GM12878 (cell line): Measurements from ENCODE around the gene GJC3. TPM values are rescaled to one million over a fixed set of nuclear protein-coding genes. Genes with fewer than 3 reads are reported as not detected.

Experiments used
- ATF7 ChIP-seq: fragments of 450-650 bp; IDR thresholded peaks from 2 replicates; pipeline ENCODE4 v1.6.1; 2016; ENCODE audit warnings: low read depth, mild to moderate bottlenecking
- CEBPB ChIP-seq, 2 experiments: fragments of 150-350 bp in 1 of 2; IDR thresholded peaks; 2 replicates each; pipeline ENCODE4 v1.6.1; 2012 to 2014; ENCODE audit warnings: low read depth in 2 of 2, low read length in 2 of 2, borderline replicate concordance in 1 of 2, inconsistent platforms in 1 of 2
- DPF2 ChIP-seq: fragments of 450-650 bp; IDR thresholded peaks from 2 replicates; pipeline ENCODE4 v1.6.1; 2017; ENCODE audit warnings: mild to moderate bottlenecking
- EZH2 ChIP-seq: IDR thresholded peaks from 2 replicates; pipeline ENCODE4 v1.6.1; 2012; ENCODE audit warnings: low read depth, mild to moderate bottlenecking, control low read depth, inconsistent platforms, low read length, borderline replicate concordance; ENCODE audit not compliant: control insufficient read depth
- HDAC2 ChIP-seq: fragments of 200-600 bp; sonication (generic); IDR thresholded peaks from 2 replicates; pipeline ENCODE4 v1.6.1; 2017
- JUND ChIP-seq: IDR thresholded peaks from 2 replicates; pipeline ENCODE4 v1.6.1; 2012; ENCODE audit warnings: low read depth, mild to moderate bottlenecking, low read length, improper control_type of control experiment, moderate library complexity
- NFIC ChIP-seq: IDR thresholded peaks from 2 replicates; pipeline ENCODE4 v1.6.1; 2012; ENCODE audit warnings: low read depth, mild to moderate bottlenecking, inconsistent platforms, low read length, moderate library complexity
- NFXL1 ChIP-seq: fragments of 450-650 bp; IDR thresholded peaks from 2 replicates; pipeline ENCODE4 v1.6.1; 2017; ENCODE audit warnings: antibody characterized with exemption, mild to moderate bottlenecking, borderline replicate concordance
- RUNX3 ChIP-seq: IDR thresholded peaks from 2 replicates; pipeline ENCODE4 v1.6.1; 2012; ENCODE audit warnings: low read length, inconsistent platforms
- SMARCA5 ChIP-seq: fragments of 450-650 bp; IDR thresholded peaks from 2 replicates; pipeline ENCODE4 v1.6.1; 2017; ENCODE audit warnings: mild to moderate bottlenecking
- STAT1 ChIP-seq: fragments of 450-650 bp; conservative IDR thresholded peaks from 2 replicates; pipeline ENCODE4 v1.6.1; 2014; ENCODE audit warnings: antibody characterized with exemption, mild to moderate bottlenecking
- STAT3 ChIP-seq: IDR thresholded peaks from 2 replicates; pipeline ENCODE4 v1.6.1; 2011; ENCODE audit warnings: low read depth, low read length, improper control_type of control experiment
- TAF1 ChIP-seq: IDR thresholded peaks from 2 replicates; pipeline ENCODE4 v1.6.1; 2011; ENCODE audit warnings: mild to moderate bottlenecking, low read depth, low read length, borderline replicate concordance
- ZBTB11 ChIP-seq: fragments of 450-650 bp; formaldehyde crosslinking; IDR thresholded peaks from 2 replicates; pipeline ENCODE4 v1.5.0; 2022; ENCODE audit warnings: mild to moderate bottlenecking, missing genetic modification characterization
- ZBTB40 ChIP-seq: fragments of 450-650 bp; IDR thresholded peaks from 2 replicates; pipeline ENCODE4 v1.6.1; 2016; ENCODE audit warnings: mild to moderate bottlenecking, moderate library complexity, borderline replicate concordance
- ZNF274 ChIP-seq: IDR thresholded peaks from one replicate; pipeline ENCODE4 v1.8.0; 2011; ENCODE audit not compliant: insufficient read length, insufficient read depth
- ZNF592 ChIP-seq: fragments of 450-650 bp; IDR thresholded peaks from 2 replicates; pipeline ENCODE4 v1.6.1; 2017; ENCODE audit warnings: mild to moderate bottlenecking, moderate library complexity
- polyA plus RNA-seq, 11 experiments: library from polyadenylated mRNA; depleted of rRNA in 4 of 11; unstranded in 6 of 11; stranded (reverse) in 5 of 11; fragments of >200 nt; fragmentation: Nextera tagmentation in 4 of 11; fragmentation: Illumina TruSeq in 1 of 11; extraction: Ambion mirVana in 4 of 11; extraction: Trizol in 1 of 11; gene quantifications; 1 replicate in 1 of 11; 2 replicates in 10 of 11; pipeline versions ENCODE4 v1.2.1 to v1.2.3, GENCODE V29; 2011 to 2016; ENCODE audit warnings: inconsistent platforms in 2 of 11, missing spikeins in 2 of 11, low read depth in 1 of 11
- total RNA-seq, 4 experiments: library from RNA; depleted of rRNA in 3 of 4; stranded (reverse); fragments of >200 nt in 3 of 4; fragmentation: Illumina TruSeq in 1 of 4; extraction: Trizol in 1 of 4; gene quantifications; 2 replicates each; pipeline versions ENCODE4 v1.2.1 to v1.2.3, GENCODE V29; 2013 to 2021

GJC3 gene
- total and polyA plus RNA-seq, 10 of the 15 experiments (the other 5 are each of a cell fraction or from before 2014, with no cell fraction given): 0.06 to 0.18 (median 0.09) TPM; not detected in 6

GRCh38 chr7:99918959-99919813 lies 10.2 kb downstream of the GJC3 start, which contains the start of gene TRIM4 (continued):
- TF ChIP-seq ZNF592 (no peak), ZBTB40 (peak; percentile 91), TAF1 (peak; percentile 85), ZNF274 (no peak), HDAC2 (no peak), ZBTB11 (peak; percentile 54; the same call in 1 of the 2 replicates), DPF2 (peak; percentile 51; the same call in 1 of the 2 replicates), JUND (0 out of 2 replicates have a peak, but pooled peaks have one; percentile 22), STAT3 (no peak), NFIC (no peak), STAT1 (no peak), CEBPB (IDR thresholded peaks at IDR 0.05; ENCODE audit: borderline replicate concordance in 1 of 2, low read depth in 2 of 2, low read length in 2 of 2) (no peak), SMARCA5 (peak; percentile 76), RUNX3 (no peak), NFXL1 (no peak), ATF7 (no peak), EZH2 (no peak)
